ENCODE data around the gene TMEM244.
A peak's percentile ranks its signal among the peaks of the same experiment; 100 is the strongest.
"Not testable (repeated sequence)": the region's sequence is repeated elsewhere in the genome, so short reads cannot be mapped to it uniquely, and the experiment has no call there.

Gene TMEM244, protein sequence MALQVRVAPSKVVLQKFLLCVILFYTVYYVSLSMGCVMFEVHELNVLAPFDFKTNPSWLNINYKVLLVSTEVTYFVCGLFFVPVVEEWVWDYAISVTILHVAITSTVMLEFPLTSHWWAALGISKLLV

GRCh38 chr6:129860908-129861665 is at the start of gene TMEM244:
Gene TMEM244, minus strand, starts transcription at chr6:129861315. Its CDS starts 127 bp downstream, at chr6:129861188.
- DNase-seq = peak; percentile 33

- DNase-seq = no peak
These were observed 47.7 kb upstream of the TMEM244 start for GRCh38 chr6:129908858-129909257.

- DNase-seq = no peak
These were observed 47.2 kb upstream of the TMEM244 start for GRCh38 chr6:129908356-129908755.

DNA sequence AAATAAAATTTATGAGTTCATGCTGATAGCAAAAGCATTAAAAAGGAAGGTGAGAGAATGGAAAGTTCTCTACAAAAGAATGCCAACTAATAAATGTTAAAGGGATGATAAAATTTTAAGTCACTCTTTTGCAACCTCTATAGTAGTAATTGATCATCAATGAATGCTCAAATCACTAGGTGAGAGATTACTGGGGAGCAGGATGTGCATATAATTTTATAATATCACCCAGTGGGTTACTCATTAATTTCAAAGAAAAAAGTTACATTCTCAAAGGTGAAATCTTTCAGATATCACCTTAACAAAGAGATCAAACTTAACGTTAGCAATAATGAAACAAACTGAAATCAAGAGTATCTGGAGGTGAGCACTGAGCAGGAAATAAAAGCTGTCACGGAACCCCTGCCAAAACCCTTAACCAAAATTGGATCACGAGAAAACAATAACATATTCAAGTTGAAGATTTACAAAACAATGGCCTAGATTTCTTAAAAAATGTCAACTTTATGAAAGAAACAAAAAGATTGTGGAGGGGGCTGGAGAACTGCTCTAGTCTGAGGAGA is 45.5 kb upstream of the TMEM244 start:
- no peak for DNase-seq

DNA sequence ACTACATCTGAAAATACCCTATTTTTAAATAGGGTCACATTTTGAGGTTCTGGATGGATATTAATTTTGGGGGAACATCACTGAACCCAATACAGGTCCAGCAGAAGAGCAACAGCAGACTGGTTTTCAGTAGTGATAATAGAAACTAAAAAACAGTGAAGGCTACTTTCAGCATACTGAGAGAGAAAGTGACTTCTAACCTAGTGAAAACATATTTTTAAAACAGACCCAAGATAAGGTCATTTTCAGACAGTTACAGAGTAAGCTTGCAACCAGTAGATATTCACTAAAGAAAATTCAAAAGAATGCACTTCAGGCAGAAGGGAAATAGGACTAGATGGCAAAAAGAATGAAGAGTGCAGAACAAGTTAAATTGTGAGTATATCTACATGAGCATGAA is 42.0 kb upstream of the TMEM244 start:
- no peak for DNase-seq

DNA sequence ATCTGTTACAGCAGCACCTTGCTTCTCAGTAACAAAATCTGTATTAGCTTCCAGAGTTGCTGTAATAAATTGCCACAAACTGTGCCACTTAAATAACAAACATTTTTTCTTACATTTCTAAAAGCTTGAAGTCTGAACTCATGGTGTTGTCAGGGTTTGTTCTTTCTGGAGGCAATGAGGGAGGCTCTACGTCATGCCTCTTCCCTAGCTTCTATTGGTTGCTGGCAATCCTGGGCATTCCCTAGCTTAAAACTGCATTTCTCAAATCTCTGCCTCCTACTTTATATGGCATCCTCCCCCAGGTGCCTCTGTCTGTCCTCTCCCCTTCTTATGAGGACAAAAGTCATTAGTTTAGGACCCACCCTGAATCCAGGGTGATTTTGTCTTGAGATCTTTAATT is 41.6 kb upstream of the TMEM244 start:
- no peak for DNase-seq

DNA sequence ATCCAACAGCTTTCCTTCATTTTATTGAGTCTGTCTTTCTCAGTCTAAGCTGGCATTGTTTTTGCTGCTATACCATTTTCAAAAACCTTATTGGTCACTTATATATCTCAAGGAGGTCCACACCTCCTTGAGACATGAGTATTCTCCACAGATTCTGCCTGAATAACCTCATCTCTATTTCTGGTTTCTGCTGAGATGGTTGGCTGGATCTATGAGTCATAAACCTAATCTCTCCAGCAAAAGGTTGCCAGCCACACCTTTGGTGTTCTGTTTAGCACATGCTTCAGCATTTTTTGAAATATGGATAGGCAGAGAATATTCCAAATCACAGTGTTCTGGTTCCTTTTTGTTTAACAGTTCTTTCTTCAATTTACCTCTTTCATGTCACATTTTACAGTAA is 40.8 kb upstream of the TMEM244 start:
- DNase-seq = no peak

DNA sequence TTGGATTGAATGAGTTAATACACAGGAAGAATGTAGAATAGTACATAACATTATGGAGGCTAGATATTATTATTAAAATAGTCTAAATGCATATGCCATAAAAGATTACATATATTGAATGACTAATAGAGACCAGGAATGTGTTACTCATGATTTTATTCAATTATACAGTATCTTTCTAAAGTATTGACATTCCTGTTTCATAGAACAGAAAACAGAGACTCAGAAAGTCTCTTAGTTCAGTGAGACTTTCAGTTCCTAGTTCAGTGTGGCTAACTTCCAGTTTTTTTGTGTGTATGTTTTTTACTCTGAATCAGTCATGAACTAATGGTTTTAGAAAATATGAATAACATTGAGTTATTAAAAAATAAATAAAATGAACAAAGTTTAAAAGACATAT is 34.6 kb upstream of the TMEM244 start:
- DNase-seq = no peak

GRCh38 chr6:129894921-129895320 is 33.8 kb upstream of the TMEM244 start:
- DNase-seq = no peak

DNA sequence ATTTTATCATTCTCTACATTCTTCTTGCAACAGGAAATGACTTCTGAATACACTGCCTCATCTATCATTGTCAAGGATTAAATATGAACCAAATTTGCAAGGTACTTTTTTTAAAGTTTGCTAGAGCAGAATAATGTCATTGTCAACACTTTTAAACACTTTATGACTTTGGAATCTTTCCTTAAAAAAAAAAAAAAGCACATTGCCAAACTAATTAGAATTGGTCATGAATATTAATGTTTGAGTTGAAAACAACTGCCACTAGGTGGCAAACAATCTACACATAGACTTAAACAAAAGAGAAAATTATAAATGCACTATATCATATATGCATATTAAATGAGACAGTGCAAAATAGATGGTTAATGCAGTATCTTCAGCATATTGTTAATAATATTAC is 32.5 kb upstream of the TMEM244 start:
- peak; percentile 6 for DNase-seq

GRCh38 chr6:129890701-129891100 is 29.6 kb upstream of the TMEM244 start:
- DNase-seq = no peak

GRCh38 chr6:129890164-129890563 is 29.0 kb upstream of the TMEM244 start:
- DNase-seq = no peak

DNA sequence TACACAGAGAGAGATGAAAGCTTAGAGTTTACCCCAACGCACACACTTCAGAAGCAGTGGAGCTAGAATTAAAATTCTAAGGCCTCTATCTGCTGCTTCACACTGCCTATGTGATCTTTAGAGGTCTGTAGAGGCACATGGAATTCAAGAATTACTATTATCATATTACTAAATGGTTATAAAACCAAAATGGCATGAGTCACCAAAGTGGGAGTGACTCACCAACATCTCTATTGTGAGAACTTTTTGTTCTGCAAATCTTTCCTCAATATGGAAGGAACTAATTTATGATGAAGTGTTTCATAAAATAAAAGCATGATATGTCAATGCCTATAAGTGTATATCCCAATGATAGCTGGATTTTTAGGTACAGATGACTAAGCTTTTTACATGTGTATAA is 28.5 kb upstream of the TMEM244 start:
- DNase-seq = no peak

DNA sequence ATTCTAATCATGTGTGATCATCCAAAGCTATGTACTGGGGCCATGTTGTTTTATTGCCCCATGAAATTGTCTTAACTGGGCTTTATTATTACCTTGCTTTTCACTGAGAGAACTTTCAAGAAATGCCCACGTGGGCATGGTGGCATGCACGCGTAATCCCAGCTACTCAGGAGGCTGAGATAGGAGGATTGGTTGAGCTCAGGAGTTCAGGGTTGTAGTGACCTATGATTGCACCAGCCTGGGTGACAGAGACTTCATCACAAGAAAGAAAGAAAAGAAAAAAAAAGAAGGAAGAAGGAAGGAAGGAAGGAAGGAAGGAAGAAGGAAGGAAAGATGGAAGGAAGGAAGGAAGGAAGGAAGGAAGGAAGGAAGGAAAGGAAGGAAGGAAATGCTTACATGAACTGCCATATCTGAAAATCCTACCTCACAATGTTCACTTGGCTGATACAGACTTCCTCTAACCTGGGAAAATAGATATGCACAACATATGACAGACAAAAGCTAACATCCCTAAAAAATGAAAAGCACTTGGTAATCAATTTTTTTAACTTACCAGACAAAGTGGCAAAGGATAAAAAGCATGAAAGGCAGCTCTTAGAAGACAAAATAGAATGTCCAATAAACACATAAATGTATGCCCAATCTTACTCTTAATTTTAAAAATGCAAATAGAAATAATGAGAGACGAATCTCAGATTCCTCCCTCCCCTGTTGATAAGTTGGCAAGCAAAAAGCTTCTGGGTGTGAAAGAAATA is 25.5 kb upstream of the TMEM244 start:
- DNase-seq = no peak

GRCh38 chr6:129884211-129884610 is 23.1 kb upstream of the TMEM244 start:
- no peak for DNase-seq

- DNase-seq = no peak
These were observed 21.5 kb upstream of the TMEM244 start for GRCh38 chr6:129882510-129883023.

DNA sequence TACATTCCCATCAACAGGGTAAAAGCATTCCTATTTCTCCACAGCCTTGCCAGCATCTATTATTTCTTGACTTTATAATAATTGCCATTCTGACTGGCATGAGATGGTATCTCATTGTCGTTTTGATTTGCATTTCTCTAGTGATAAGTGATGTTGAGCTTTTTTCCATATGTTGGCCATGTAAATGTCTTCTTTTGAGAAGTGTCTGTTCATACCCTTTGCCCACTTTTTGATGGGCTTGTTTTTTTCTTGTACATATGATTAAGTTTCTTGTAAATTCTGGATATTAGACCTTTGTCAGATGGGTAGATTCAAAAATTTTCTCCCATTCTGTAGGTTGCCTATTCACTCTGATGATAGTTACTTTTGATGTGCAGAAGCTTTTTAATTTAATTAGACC is 16.8 kb upstream of the TMEM244 start:
- DNase-seq = not testable (repeated sequence)

DNA sequence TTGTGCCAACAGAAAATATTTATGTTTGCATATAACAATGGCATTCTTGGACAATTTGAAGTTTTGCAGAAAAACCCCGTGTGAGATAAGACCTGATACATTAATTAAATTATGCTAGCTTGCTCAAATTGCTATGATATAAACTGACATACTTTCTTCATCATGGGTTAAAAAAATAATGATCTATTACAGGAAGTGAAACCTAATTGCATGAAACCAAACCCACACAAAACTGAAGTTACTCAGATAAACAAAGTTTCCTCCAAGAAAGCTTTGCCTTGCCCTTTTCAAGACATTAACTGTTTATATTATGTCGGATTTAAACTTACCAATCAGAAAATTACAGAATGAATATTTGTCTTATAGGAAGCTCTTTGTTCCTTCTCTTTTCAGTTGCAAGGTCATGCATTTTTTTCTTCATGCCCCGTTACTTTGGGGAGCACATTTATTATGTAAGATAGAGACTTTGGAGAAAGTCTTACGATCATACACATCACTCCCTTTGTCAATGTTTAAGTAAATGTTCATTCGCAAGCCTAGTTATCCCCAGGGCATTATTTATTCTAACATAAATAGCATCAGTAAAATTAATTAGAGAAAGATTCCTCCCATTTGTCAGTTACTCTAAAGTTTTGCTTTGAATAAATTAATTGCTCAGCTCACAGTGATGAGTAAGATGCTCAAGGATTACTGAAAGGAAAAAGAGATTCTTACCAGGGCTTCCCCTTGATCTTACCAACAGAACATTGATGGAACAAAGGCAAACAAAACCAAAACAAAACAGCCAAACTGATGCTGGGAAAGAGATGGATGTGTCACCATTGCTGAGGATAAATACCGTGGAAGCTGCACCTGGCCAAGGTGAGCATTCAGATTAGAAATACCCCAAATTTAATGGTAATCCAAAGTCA is 14.8 kb upstream of the TMEM244 start:
- no peak for DNase-seq

- DNase-seq = no peak
These were observed 13.7 kb upstream of the TMEM244 start for GRCh38 chr6:129874837-129875236.

DNA sequence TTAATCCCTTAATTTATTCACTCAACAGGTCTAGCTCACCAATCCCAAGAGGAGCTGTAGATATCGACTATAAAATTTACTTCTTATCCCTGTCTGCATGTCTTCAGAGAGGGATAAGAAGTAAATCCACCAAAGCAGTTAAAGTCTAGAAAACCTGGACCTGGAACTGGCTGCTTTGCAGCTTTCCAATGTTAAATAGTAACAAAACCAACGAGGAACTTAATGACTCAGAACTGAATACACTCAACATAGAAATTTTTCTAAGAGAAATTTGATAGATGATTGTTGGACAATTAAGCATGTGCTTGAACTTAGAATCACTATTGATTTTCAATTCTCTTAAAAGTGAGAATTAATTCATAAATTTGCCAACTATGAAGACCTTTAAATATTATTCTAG is 11.5 kb upstream of the TMEM244 start:
- no peak for DNase-seq

- DNase-seq = no peak
These were observed 10.1 kb upstream of the TMEM244 start for GRCh38 chr6:129871221-129871620.

DNA sequence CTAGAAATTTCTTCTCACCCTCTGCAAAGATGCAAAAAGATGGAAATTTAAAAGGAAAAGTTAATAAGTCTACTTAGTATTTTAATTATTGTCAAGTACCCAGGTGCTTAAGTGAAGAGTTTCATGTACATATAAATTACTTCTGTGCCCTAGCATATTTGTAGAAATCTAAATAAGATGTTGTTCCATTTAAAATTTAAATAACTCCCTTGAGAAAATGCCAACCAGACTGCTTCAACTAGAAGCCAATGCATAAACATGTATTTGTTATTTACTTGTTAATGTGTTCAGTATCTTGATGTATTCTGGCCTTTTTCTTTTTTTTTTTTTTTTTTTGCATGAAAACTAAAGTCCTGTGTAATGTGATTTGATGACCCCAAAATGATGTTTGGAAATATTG is 6.3 kb upstream of the TMEM244 start:
- DNase-seq = no peak

Data from midbrain (tissue), 1 donor.